ENCODE results near the gene KPTN.

The KPTN gene

DNA sequence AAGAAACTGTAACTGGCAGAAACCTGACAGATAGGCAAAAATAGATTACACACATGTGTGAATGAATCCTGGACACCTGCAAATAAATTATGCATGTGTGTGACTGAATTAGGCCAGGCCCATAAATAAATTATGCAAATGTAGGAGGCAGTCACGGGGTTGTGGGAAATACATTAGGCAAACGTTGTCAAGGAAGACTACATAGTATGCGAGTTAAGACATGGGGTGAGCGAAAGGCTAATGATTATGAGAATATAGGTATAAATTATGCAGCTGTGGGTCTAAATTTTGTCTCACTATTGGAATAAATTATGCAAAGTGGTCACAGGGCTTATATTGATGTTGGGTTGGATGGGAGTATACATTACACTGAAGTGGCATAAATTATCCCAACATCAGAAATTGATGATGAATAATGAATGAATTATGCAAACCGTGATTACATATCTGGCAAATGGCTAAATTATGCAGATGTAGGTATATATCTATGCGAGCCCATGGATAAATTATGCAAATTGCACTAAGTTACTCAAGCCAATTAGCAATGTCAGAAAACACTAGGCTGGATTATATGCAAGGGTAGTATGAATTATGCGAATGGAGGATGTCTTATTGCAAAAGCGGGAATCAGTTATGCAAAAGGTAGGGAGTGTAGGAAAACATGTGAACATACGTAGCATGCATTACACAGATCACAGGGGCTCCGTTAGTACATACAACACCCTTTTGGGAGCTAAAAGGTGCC, 19.2 kb downstream of the KPTN start:
- DNase-seq, result no peak

DNA sequence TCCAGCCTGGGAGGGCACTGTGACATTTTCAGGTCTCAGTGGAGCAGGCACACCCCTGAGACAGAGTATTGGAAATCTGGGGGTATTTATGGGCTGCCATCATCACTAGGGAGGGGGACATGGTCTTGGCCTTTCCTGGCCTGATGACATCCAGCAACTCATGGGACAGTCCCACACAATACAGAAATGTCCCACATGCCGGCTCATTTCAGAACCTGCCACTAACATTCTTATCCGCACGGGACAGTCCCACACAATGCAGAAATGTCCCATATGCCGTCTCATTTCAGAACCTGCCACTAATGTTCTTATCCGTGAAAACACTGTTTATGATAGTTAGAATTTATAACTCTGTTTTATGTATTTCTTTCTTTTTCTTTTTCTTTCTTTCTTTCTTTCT, 22.1 kb downstream of the KPTN start:
- no peak for DNase-seq

DNA sequence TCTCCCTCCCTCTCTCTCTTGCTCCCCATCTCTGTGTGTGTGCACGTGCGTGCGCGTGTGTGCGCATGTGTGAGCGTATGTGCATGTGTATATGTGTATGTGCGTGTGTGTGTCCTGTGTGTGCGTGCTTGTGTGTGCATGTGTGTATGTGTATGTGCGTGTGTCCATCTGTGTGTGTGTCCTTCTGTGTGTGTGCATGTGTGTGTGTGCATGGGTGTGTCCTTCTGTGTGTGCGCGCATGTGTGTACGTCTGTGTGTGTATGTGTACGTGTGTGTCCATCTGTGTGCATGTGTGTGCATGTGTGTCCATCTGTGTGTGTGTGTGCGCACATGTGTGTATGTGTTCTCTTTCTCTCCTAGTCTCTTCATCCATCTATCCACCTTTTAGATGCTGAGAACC, 24.5 kb downstream of the KPTN start:
- DNase-seq, result no peak

- no peak for DNase-seq
Measured at GRCh38 chr19:47458672-47459071, 25.3 kb downstream of the KPTN start.

DNA sequence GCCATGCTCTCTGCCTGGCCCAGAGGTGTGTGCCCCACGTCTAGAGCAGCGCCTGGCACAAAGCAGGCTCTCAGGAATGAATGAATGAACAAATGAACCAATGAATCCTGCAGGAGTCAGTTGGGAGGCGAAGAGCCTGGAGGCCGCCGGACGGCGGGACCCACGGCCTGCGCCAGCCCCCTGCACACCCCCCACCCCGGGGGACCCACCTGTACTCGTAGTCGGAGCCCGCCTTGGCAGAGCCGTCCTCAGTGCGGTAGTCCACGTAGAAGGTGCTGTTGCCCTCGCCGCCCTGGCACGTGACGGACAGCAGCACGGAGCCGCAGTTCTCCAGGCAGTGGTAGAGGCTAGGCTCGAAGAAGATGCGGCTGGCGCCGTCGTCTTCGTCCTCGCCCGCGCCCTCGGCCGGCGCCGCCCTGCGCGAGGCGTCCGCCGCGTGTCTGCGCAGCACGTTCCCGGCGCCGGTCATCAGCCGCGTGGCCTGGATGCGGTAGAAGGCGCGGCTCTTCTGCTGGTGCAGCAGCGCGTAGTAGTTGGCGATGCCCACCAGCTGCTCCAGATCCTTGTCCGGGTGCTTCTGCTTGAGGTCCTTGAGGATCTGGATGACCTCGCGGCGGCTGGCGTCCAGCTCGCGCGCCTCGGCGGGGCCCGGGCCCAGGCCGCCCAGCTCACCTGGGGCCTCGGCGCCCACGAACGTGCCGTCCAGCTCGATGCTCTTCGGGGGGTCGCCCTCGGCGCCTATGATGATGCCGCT, 27.1 kb downstream of the KPTN start:
- DNase-seq, result no peak

- DNase-seq, result no peak
Measured at GRCh38 chr19:47450478-47450877, 33.5 kb downstream of the KPTN start.

GRCh38 chr19:47448360-47448727, 35.7 kb downstream of the KPTN start:
- DNase-seq, result no peak

DNA sequence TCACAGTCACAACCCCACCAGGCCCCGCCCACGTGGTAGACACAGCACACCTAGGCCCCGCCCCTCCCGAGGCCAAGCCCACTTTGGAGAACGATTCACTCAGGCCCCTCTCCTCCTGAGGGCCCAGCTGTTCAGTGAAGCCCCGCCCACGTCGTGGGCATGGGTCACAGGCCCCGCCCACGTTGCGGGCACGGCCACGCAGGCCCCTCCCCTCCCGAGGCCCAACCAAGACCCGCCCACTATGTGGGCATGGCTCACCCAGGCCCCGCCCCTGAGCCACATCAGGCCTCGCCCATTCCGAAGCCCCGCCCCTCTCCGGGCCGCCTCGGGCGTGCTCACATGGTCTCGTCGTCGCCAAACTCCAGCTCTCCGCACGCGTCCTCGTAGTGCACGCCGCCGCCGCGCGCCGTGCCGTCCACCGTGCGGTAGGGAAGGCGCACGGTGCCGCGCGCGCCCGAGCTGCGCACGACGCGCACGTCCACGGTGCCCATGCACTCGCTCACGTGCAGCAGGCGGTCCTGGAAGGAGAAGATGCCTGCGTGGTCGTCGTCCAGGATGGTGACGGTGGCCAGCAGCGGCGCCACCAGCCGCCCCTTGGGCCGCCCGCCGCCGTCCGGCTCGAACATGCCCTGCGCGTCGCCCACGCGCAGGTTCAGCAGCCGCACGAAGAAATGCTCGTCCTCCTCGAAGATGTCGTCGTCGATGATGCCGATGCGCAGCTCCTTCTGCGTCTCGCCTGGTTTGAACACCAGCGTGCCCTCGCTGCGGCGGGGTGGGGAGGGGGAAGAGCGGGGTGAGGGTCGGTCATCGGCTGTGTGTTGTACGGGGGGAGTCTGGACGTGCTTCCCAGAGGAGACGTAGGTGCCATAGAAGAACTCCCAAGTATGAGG, 36.3 kb downstream of the KPTN start:
- peak; percentile 50 for DNase-seq

GRCh38 chr19:47446534-47447469, 37.2 kb downstream of the KPTN start:
- no peak for DNase-seq

DNA sequence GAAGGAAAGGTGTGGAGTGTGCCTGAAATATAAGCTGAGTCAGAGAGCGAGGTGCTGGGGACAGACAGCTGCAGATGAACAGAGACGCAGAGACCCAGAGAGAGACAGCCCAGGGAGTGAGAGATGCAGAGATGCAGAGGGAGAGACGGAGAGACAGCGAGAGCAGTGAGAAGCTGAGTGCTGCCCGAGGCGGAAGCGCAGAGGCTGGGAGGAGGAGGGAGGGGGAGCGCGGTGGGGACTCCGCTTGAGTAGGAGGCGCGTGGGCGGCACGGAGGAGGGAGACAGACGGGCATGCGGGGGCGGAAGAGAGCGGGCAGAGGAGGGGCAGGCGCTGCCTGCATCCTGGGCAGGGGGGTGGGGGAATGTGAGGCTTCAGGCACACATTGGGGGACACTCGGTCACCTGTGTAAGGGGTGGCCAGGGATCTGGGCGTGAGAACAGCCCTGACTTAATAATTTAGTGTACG, 38.0 kb downstream of the KPTN start:
- no peak for DNase-seq

DNA sequence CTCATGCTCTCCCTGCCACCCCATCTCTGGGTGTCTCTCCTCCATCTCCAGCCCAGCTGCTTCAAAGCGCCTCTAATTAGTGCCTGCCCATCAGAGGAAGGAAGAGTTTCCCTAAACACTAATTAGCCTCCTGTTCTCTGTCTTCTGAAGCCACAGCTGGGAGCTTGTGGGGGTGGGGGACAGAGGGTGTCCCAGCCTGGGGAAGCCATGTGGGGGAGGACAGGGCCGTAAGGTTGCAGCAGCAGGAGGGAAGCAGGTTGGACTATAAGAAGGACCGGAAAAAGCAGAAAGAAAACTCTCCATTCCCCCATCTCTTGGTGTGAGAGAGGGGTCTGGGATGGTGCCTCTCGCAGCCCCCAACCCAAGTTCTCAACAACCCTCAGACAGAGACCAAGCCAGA, 38.5 kb downstream of the KPTN start:
- no peak for DNase-seq

DNA sequence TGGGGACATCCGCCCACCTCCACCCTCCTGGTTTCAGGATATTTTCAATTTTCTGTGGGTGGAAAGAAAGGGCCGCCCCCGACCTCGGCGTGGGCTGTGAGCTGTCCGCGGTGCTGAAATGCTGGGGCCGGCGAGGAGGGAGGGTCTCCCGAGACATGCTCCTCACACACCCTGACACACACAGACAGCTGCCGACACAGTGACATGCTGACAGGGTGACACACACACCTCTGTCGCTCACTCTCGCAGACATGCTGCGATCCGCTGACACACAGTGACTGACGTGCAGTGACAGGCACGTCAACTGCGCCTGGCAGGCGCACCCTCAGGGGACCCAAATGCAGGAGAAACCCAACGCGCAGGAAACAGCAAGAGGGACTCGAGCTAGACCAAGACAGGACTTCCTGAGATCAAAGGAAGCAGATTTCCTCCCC, 39.6 kb downstream of the KPTN start:
- no peak for DNase-seq

- no peak for DNase-seq
Measured at GRCh38 chr19:47443331-47443730, 40.7 kb downstream of the KPTN start.

- no peak for DNase-seq
Measured at GRCh38 chr19:47438793-47439220, 45.2 kb downstream of the KPTN start.

GRCh38 chr19:47437500-47437899, 46.5 kb downstream of the KPTN start:
- no peak for DNase-seq

- peak; percentile 54 for DNase-seq
Measured at GRCh38 chr19:47436712-47437401, 47.2 kb downstream of the KPTN start.

DNA sequence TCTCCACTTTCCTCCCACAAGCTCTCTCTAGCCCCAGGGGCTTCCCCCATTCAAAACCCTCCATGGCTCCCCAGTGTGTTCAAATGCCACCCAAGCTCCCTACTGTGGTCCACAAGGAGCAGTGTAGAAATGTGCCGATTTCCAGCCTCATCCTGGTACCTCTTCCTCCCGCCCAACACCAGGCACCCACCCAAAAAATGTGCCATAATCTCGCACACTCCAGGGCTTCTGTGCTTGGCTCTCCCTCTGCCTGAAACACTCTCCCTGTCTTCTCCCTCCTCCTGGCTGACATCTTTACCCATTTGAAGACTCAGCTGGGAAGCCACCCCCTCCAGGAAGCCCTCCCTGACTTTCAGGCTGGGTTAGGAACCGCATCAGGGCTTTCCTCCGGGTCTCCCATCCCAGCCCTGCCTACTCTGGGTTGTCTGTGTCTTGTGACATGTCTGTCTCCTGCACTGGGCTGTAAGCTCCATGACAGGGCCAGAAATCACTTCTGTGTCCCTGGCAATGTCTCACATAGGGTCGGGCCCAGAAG, 48.1 kb downstream of the KPTN start:
- no peak for DNase-seq

- DNase-seq, result no peak
Measured at GRCh38 chr19:47435196-47435595, 48.8 kb downstream of the KPTN start.

DNA sequence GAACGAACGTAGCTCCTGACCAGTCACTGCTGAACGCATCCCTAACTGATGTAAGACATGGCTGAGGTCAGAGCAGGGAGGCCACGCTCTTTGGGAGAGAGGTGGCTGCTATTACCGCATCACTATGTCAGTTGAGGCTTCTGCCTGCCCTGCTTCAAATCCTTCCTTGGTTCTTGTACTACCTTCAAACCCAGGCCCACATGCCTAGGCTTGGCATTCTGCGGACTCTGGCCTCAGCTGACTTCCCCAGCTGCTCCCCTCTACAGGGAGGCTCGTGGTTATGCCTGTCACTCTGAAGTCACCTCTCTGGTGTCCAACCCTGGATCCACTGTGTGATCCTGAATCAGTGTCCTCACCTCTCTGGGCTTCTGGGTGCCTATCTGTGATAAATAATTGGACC, 49.9 kb downstream of the KPTN start:
- DNase-seq, result no peak

DNA sequence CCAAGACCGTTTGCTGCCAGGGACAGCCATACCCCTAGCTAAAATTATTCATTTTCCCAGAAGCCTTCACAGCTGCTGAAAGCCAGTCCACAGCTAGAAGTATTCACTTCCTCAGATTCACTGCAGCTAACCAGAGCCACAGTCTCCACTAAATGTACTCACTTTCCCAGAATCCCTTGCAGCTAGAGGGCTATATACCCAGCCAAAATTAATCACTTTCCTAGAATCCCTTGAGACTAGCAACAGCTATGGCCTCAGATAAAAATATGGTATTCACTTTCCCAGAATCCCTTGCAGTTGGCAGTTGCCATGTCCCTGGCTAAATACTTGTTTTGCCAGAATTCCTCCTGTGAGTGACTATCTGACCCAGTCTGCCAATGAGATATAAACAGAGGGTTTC, 50.9 kb downstream of the KPTN start:
- peak; percentile 66 for DNase-seq

DNA sequence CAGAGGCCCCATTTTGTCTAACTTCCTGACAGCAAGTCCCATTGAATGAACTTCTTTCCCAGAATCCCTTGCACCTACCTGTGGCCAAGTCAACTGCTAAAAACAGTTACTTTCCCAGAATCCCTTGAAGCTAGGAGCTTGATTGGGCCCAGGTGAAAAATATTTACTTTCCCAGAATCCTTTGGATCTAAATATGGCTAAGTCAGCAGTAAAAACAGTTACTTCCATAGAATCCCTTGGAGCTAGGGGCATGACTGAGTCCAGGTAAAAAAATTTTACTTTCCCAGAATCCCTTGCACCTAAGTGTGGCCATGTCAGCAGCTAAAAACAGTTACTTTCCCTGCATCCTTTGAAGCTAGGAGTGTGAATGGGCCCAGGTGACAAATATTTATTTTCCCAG, 51.5 kb downstream of the KPTN start:
- DNase-seq, result no peak
